CD4-positive, alpha-beta T cell treated with Interleukin-15 for 4 hours (primary cell): ENCODE measurements around the gene CACNA1H.
"Not testable (repeated sequence)": the region's sequence is repeated elsewhere in the genome, so short reads cannot be mapped to it uniquely, and the experiment has no call there.

Experiments
- DNase-seq: peaks from one replicate; pipeline ENCODE4 v3.0.0-alpha.2; 2020; ENCODE audit warnings: low spot score

Gene CACNA1H

DNA sequence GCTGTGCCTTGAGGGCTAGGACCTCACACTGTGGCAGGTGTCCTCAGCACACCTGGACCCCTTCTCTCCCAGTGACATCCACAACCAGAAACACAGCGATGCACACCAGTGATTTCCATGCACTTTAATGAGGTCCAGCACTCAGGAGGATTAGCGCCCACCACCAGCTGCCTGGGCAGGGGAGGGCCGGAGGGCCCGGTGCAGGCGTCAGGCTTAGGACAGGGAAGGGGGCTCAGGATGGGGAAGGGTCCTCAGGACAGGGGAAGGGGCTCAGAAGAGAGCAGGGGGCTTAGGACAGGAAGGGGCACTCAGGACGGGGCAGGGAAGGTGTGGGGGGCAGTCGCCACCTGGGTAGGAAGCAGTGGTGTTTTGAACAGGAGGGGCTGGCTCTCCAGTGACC, 75.3 kb downstream of the CACNA1H start:
- DNase-seq: not testable (repeated sequence)

- DNase-seq: not testable (repeated sequence)
Measured at GRCh38 chr16:1229476-1229875, 76.6 kb downstream of the CACNA1H start.

- not testable (repeated sequence) for DNase-seq
Measured at GRCh38 chr16:1230084-1230470, 77.2 kb downstream of the CACNA1H start, which contains the start of gene TPSB2. Gene TPSB2 (minus strand): TSS chr16:1230184. CDS start chr16:1229951, 233 bp downstream.

DNA sequence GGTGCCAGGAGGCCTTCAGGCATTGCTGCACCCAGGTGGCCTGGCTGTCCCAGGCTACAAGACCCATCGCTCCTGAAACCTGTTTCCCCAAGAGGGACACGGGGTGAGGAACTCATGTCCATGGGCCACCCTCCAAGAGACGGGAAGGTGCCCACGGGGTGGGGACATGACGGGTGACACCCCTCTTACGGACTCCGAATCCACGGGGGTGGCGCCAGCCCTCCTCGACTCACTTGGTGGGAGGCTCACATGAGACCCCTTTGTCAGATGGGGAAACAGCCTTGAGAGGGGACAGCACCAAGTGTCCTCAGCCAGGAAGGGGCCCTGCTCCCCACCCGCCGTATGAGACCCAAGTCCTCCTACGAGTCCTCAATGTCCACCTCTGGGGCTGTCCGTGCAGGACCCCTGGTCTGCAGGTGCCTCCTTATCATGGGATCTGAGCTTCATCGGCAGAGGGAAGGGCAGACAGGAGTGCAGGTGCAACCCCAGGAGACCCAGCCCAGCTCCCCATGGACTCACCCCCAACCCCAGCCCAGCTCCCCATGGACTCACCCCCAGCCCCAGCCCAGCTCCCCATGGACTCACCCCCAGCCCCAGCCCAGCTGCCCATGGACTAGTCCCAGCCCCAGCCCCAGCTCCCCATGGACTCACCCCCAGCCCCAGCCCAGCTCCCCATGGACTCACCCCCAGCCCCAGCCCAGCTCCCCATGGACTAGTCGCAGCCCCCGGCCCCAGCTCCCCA, 77.7 kb downstream of the CACNA1H start:
- DNase-seq: not testable (repeated sequence)

DNA sequence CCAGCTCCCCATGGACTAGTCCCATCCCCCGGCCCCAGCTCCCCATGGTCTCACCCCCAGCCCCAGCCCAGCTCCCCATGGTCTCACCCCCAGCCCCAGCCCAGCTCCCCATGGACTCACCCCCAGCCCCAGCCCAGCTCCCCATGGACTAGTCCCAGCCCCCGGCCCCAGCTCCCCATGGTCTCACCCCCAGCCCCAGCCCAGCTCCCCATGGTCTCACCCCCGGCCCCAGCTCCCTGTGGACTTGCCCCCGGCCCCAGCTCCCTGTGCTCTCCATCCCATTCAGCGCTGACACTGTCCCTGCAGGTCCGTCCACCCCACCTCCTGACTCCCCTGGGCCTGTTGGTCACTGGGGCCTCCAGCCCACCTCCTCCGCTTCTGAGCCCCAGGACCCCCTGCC, 78.4 kb downstream of the CACNA1H start:
- DNase-seq: not testable (repeated sequence)

- not testable (repeated sequence) for DNase-seq
Measured at GRCh38 chr16:1232049-1232748, 79.3 kb downstream of the CACNA1H start.

DNA sequence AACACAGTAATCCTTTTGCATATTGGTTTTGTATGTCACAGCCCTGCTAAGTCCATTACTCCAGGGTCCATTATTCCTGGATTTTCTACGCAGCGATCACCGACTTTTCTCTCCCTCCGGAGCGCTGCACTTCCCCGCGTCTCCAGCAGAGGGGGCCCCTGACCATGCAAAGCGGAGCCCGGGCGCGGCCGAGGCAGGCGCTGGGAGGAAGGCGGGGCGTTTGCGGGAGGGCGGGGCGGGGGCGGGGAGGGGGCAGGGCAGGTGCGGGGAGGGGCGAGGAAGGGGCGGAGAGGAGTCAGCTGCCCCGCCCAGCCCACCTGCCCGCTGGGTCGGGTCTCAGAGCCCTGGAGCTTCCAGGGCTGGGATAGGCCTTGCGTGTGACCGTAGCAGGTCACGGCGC, 83.8 kb downstream of the CACNA1H start:
- not testable (repeated sequence) for DNase-seq

GRCh38 chr16:1237990-1238389, 85.1 kb downstream of the CACNA1H start:
- no peak for DNase-seq

DNA sequence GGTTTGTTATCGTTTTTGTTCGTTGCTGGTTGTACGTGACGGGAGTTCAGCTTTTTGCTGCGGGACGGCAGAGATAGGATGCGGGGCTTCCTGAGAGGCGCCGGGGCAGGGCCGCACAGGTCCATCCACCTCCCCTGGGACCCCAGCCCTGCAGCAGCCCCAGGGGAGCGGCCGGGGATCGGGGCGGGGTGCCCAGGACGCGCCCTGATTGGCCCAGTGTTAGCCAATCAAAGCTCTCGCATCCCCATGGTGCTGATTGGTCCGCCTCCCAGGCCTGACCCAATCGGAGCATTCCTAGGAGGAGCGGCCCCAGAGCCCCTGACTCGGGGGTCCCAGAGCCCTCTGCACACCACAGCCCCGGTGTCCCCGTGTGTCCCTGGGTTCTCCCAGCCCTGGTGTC, 86.0 kb downstream of the CACNA1H start:
- DNase-seq: not testable (repeated sequence)

GRCh38 chr16:1239575-1239974, 86.7 kb downstream of the CACNA1H start:
- not testable (repeated sequence) for DNase-seq

GRCh38 chr16:1240436-1240835, 87.5 kb downstream of the CACNA1H start, which contains the start of gene TPSAB1:
Gene TPSAB1 (plus strand): TSS chr16:1240705. CDS start chr16:1240939, 234 bp downstream.
- DNase-seq: not testable (repeated sequence)

GRCh38 chr16:1241081-1241480, 88.2 kb downstream of the CACNA1H start:
- DNase-seq: not testable (repeated sequence)

- DNase-seq: not testable (repeated sequence)
Measured at GRCh38 chr16:1243363-1243762, 90.5 kb downstream of the CACNA1H start.

GRCh38 chr16:1243907-1244850, 91.3 kb downstream of the CACNA1H start:
- not testable (repeated sequence) for DNase-seq

GRCh38 chr16:1244881-1245280, 92.0 kb downstream of the CACNA1H start:
- no peak for DNase-seq

DNA sequence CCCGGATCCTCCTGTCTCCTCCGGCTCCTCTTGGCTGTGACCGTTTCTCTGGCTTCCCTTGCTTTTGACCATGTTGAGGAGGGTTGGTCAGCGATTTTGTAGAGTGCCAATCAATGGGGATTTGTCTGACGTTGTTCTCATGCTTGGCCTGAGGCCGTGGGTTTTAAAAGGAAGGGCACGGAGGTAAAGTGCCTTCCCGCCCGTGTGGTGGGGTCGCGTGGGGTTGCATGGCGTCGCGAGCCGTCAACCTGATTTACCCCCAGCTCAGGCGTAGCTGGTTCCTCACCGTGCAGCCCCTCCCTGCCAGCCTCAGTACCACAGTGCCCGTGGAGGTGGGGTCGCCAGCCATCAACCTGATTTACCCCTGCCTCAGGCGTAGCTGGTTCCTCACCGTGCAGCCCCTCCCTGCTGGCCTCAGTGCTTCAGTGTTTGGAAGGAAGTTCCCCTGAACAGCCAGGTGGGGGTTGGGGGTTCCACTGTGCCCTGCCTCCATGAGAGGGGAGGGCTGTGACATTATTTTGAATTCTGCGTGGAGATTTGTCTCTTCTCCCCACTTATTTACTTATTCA, 92.6 kb downstream of the CACNA1H start:
- no peak for DNase-seq

DNA sequence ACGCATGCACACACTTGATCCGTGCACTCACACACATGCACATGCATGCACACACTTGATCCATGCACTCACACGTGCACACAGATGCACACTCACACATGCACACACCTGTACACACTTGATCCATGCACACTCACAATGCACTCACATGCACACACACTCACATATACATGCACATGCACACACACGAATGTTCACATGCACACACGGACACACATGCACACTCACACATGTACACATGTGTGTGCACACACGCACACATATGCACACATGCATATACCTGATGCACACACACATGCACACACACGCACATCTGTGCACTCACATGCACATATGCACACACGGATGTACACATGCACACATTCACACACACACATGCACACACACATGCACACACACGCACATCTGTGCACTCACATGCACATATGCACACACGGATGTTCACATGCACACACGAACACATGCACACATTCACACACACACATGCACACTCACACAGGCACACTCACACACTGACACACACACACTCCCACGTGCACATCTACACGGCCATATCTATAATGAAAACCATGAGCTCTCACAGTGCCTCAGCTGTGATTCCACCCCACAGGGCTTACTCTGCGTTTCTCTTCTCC, 95.1 kb downstream of the CACNA1H start:
- not testable (repeated sequence) for DNase-seq

DNA sequence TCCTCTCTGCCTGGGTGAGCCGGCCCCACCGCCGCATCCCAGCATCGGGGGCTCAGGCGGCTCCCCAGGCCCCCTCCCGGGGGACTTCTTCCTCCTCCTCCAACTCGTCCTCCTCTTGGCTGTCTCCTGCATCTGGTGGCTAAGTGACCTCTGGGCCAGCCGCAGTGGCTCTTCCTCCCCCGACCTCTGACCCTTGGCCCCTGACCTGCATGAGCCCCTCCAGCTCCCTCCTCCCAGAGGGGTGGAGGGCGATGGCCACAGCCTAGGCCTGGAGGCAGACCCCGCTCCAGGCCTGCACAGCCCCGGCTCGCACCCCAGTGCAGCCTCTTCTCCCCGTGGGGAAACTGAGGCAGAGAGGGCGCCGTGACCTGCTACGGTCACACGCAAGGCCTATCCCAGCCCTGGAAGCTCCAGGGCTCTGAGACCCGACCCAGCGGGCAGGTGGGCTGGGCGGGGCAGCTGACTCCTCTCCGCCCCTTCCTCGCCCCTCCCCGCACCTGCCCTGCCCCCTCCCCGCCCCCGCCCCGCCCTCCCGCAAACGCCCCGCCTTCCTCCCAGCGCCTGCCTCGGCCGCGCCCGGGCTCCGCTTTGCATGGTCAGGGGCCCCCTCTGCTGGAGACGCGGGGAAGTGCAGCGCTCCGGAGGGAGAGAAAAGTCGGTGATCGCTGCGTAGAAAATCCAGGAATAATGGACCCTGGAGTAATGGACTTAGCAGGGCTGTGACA, 96.3 kb downstream of the CACNA1H start:
- DNase-seq: not testable (repeated sequence)

DNA sequence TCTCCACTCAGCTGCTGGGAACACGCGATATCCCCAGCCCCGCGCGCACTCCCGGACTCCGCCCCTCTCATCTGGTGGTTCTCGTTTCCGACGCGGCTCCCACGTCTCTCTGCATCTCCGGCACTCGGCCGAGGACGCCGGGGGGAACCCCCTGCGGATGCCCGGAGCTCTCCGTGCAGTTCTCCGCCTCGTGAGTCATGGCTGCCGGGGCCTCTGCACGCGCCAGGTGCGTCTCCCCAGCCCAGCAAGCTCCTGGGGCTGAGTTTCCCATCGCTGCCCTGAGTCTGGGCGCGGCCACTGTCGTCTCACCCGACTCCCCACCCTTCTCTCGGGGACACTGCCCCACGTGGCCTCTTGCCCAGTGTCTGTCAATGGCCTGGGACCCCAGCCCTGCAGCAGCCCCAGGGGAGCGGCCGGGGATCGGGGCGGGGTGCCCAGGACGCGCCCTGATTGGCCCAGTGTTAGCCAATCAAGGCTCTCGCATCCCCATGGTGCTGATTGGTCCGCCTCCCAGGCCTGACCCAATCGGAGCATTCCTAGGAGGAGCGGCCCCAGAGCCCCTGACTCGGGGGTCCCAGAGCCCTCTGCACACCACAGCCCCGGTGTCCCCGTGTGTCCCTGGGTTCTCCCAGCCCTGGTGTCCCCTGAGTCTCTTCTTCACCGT, 100.9 kb downstream of the CACNA1H start:
- DNase-seq: not testable (repeated sequence)

DNA sequence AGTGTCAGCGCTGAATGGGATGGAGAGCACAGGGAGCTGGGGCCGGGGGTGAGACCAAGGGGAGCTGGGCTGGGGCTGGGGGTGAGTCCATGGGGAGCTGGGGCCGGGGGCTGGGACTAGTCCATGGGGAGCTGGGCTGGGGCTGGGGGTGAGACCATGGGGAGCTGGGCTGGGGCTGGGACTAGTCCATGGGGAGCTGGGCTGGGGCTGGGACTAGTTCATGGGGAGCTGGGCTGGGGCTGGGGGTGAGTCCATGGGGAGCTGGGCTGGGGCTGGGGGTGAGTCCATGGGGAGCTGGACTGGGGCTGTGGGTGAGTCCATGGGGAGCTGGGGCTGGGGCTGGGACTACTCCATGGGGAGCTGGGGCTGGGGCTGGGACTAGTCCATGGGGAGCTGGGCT, 101.9 kb downstream of the CACNA1H start:
- not testable (repeated sequence) for DNase-seq
